Frontal cortex (tissue), 4 donors: ENCODE results near the gene STK32A. TPM values are rescaled to one million over a fixed set of nuclear protein-coding genes. Genes with fewer than 3 reads are reported as not detected.
"Not testable (repeated sequence)": the region's sequence is repeated elsewhere in the genome, so short reads cannot be mapped to it uniquely, and the experiment has no call there.

Source experiments
- DNase-seq, 2 donors: peaks; one replicate each; pipeline ENCODE4 v3.0.0; 2012; ENCODE audit warnings: low spot score in 2 of 2
- FAIRE-seq: peaks from 2 replicates; lab custom pipeline; 2012; peaks lifted over from hg19 to GRCh38; lab: Jason Lieb, UNC
- total RNA-seq: library from RNA; depleted of rRNA; stranded (reverse); fragments of >200 nt; gene quantifications from one replicate; pipeline ENCODE4 v1.2.3, GENCODE V29; 2014
- donor health status: control.
- donor health status: control.
- donor health status: control.

The STK32A gene
- total RNA-seq, 1 donor from 2014 or later, result 4.1 TPM

- FAIRE-seq, result no peak
- DNase-seq, result no peak
These were observed 102.0 kb downstream of the STK32A start for GRCh38 chr5:147336876-147337275.

GRCh38 chr5:147339313-147339712, 104.5 kb downstream of the STK32A start:
- DNase-seq (no peak), FAIRE-seq (no peak)

GRCh38 chr5:147340941-147341340, 106.1 kb downstream of the STK32A start:
- DNase-seq (no peak), FAIRE-seq (no peak)

GRCh38 chr5:147341345-147341744, 106.5 kb downstream of the STK32A start:
- FAIRE-seq (no peak), DNase-seq (no peak)

- no peak for FAIRE-seq
- no peak for DNase-seq
These were observed 110.0 kb downstream of the STK32A start for GRCh38 chr5:147344861-147345260.

- DNase-seq, result no peak
- no peak for FAIRE-seq
These were observed 111.3 kb downstream of the STK32A start for GRCh38 chr5:147346006-147346561.

- no peak for DNase-seq
- no peak for FAIRE-seq
These were observed 113.2 kb downstream of the STK32A start for GRCh38 chr5:147348046-147348445.

- FAIRE-seq (no peak), DNase-seq (no peak)
These were observed 113.6 kb downstream of the STK32A start for GRCh38 chr5:147348451-147348850.

GRCh38 chr5:147349241-147349640, 114.4 kb downstream of the STK32A start:
- FAIRE-seq (no peak), DNase-seq (no peak)

GRCh38 chr5:147359101-147359500, 124.3 kb downstream of the STK32A start:
- no peak for FAIRE-seq
- no peak for DNase-seq

GRCh38 chr5:147359581-147359980, 124.8 kb downstream of the STK32A start:
- no peak for DNase-seq
- no peak for FAIRE-seq

- FAIRE-seq, result no peak
- no peak for DNase-seq
These were observed 126.0 kb downstream of the STK32A start for GRCh38 chr5:147360816-147361215.

- DNase-seq, result no peak
- FAIRE-seq, result no peak
These were observed 126.8 kb downstream of the STK32A start for GRCh38 chr5:147361441-147362175.

GRCh38 chr5:147367381-147367780, 132.6 kb downstream of the STK32A start:
- not testable (repeated sequence) for FAIRE-seq, DNase-seq

- DNase-seq (no peak), FAIRE-seq (peak; percentile 65)
These were observed 135.0 kb downstream of the STK32A start for GRCh38 chr5:147369742-147370374.

GRCh38 chr5:147371290-147371689, 136.5 kb downstream of the STK32A start:
- DNase-seq (no peak), FAIRE-seq (no peak)

GRCh38 chr5:147372191-147372590, 137.4 kb downstream of the STK32A start:
- FAIRE-seq, result no peak

GRCh38 chr5:147373328-147373727, 138.5 kb downstream of the STK32A start:
- FAIRE-seq, result no peak
- DNase-seq, result no peak

More at GRCh38 chr5:147372191-147372590, 137.4 kb downstream of the STK32A start:
- DNase-seq, result no peak

GRCh38 chr5:147375151-147375550, 140.3 kb downstream of the STK32A start:
- FAIRE-seq (no peak), DNase-seq (no peak)

GRCh38 chr5:147377682-147378081, 142.9 kb downstream of the STK32A start:
- DNase-seq (no peak), FAIRE-seq (no peak)

GRCh38 chr5:147381555-147381954, 146.7 kb downstream of the STK32A start:
- FAIRE-seq (no peak), DNase-seq (no peak)
